GM12865 (cell line): Measurements from ENCODE around the gene CD38.

ENCODE experiments used
- DNase-seq: peaks from one replicate; pipeline ENCODE4 v3.0.0; 2010; ENCODE audit warnings: low read depth
- H3K4me3 ChIP-seq: 2 replicates; pipeline ENCODE4 v1.5.1; 2011; ENCODE audit warnings: mild to moderate bottlenecking, low read depth, low read length, control low read depth
- TF ChIP-seq, protein P1 (sequence below): IDR thresholded peaks from 2 replicates; pipeline ENCODE4 v1.5.1; 2011; ENCODE audit warnings: low read length, control low read depth, low read depth, inconsistent platforms; ENCODE audit not compliant: insufficient read depth; ENCODE audit errors: missing control alignments

The CD38 gene

DNA sequence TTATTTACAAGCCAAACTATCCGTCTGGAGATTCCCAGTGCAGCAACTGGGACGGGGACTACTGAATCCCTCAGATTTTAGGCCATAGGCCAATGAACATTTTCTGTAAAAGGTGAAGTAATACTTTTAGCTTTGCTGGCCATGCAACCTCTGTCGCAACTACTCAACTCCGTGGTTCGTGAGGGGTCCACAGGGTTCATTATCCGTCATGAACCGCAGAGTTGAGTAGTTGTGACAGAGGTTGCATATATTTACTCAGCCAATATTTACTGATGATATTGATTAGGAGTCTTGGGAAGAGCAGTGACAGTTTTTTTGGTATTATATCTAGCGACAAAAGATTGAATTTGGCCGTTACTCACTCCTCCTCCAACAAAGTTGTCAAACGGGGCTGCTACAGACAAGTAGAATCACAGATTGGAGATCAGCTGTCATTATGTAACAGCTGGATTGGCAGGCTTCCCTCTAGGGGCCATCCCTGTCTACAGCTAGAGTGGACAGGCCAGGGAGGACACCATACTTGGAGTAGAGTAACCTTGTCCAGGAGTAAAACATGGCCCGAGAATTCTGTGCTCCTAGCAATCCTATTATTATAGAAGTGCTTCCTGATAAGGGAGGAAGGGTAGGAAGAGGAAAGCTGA is 37.2 kb upstream of the CD38 start:
- TF ChIP-seq, protein P1, sequence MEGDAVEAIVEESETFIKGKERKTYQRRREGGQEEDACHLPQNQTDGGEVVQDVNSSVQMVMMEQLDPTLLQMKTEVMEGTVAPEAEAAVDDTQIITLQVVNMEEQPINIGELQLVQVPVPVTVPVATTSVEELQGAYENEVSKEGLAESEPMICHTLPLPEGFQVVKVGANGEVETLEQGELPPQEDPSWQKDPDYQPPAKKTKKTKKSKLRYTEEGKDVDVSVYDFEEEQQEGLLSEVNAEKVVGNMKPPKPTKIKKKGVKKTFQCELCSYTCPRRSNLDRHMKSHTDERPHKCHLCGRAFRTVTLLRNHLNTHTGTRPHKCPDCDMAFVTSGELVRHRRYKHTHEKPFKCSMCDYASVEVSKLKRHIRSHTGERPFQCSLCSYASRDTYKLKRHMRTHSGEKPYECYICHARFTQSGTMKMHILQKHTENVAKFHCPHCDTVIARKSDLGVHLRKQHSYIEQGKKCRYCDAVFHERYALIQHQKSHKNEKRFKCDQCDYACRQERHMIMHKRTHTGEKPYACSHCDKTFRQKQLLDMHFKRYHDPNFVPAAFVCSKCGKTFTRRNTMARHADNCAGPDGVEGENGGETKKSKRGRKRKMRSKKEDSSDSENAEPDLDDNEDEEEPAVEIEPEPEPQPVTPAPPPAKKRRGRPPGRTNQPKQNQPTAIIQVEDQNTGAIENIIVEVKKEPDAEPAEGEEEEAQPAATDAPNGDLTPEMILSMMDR: no peak
- H3K4me3 ChIP-seq: no peak overlapping the region
- DNase-seq: no peak

DNA sequence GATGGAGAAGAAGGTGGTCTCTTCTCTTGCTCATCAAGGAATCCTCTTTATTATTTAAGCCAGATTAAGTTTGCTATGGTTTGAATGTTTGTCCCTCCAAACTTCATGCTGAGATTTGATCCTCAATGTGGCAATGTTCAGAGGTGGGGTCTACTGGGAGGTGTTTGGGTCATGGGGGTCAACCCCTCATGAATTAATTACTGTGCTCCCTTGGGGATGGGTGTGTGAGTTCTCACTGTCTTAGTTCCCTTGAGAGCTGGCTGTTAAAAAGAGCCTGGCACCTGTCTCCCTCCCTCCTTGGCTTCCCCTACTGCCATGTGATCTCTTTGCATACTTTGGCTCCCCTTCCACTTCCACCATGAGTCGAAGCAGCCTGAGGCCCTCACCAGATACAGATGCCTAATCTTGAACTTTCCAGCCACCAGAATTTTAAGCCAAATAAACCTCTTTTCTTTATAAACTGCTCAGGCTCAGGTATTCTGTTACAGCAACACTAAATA is 36.0 kb upstream of the CD38 start:
- TF ChIP-seq, protein P1: no peak
- no peak for DNase-seq
- no peak overlapping the region for H3K4me3 ChIP-seq

DNA sequence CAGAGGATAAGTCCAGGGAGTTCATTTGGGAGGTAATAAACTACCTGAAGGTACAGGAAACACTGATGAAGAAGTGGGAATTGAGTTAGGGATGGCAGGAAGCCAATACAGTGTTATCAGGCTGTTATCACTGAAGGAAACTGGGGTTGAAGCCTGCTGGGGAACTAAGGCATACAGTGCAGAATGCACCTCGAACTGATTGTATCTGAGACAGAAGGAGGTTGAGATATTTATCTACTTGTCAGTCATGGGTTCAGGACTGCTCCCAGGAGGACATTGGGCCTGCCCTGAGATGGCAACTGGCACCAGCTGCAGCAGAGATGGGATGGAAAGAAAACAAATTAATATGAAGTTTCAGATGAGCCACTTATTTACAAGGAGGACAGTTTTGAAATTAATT is 35.5 kb upstream of the CD38 start:
- no peak overlapping the region for H3K4me3 ChIP-seq
- TF ChIP-seq, protein P1: no peak
- no peak for DNase-seq

DNA sequence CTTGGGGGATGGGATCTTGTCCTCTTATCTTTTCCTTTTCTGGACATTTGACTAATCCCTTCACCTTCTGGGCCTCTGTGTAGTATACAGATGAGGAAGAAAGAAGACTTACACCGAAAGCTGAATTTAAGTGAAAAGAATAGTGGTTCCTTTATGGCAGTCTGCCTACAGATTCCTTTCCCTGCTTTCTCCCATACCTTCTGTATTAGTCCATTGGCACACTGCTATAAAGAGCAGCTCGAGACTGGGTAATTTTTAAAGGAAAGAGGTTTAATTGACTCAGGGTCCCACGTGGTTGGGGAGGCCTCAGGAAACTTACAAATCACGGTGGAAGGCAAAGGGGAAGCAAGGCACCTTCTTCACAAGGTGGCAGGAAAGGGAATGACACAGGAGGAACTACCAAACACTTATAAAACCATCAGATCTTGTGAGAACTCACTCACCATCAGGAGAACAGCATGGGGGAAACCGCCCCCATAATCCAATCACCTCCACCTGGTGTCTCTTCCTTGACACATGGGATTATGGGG is 34.0 kb upstream of the CD38 start:
- DNase-seq: no peak
- H3K4me3 ChIP-seq: no peak overlapping the region
- TF ChIP-seq, protein P1: no peak

DNA sequence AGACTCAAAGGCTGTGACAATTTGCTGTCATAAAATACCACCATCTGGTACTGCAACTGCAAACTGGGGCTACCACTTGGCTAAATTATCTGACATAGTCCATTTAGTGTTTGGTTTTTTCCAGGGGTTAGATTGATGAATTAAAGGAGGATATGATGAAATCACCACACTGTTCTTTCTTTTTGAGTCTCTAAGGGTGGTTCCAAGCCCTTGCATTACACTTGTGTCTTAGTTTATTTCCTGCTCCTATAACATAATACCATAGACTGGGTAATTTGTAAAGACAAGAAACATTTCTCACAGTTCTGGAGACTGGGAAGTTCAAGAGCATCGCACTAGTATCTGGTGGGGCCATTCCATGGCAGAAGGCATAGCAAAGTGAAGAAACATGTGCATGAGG is 32.0 kb upstream of the CD38 start:
- no peak for DNase-seq
- H3K4me3 ChIP-seq: no peak overlapping the region
- TF ChIP-seq, protein P1: no peak

DNA sequence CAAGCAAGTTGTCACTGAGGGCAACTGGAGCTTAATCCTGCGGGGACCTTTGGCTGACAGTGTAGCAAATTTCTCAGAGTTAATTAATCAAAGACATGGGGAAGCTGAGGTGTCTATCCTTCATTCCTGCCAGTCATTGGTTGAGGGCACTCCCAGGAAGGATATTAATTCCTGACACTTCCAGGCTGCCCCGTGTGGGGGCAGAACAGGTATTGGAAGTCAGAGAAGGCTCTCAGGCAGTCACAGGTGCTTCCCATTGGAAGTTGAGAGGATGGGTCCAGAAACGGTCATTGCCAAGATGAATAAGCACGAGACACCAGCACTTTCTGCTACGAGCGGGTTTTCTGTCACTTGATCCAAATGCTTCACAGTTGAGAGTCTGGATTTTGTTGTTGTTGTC is 29.1 kb upstream of the CD38 start:
- no peak for DNase-seq
- H3K4me3 ChIP-seq: no peak overlapping the region

More for the DNA sequence above, 29.1 kb upstream of the CD38 start:
- TF ChIP-seq, protein P1: no peak
